GM12873 (cell line): ENCODE measurements around the gene RIPOR2.

Source experiments
- TF ChIP-seq, protein P1 (sequence below): IDR thresholded peaks from 2 replicates; pipeline ENCODE4 v1.5.1; 2012; ENCODE audit warnings: low read depth, mild to moderate bottlenecking, moderate library complexity, low read length, control low read depth; ENCODE audit not compliant: insufficient read depth; ENCODE audit errors: missing control alignments

RIPOR2 gene

GRCh38 chr6:24779416-24780016 is 156.2 kb downstream of the RIPOR2 start:
- TF ChIP-seq, protein P1, sequence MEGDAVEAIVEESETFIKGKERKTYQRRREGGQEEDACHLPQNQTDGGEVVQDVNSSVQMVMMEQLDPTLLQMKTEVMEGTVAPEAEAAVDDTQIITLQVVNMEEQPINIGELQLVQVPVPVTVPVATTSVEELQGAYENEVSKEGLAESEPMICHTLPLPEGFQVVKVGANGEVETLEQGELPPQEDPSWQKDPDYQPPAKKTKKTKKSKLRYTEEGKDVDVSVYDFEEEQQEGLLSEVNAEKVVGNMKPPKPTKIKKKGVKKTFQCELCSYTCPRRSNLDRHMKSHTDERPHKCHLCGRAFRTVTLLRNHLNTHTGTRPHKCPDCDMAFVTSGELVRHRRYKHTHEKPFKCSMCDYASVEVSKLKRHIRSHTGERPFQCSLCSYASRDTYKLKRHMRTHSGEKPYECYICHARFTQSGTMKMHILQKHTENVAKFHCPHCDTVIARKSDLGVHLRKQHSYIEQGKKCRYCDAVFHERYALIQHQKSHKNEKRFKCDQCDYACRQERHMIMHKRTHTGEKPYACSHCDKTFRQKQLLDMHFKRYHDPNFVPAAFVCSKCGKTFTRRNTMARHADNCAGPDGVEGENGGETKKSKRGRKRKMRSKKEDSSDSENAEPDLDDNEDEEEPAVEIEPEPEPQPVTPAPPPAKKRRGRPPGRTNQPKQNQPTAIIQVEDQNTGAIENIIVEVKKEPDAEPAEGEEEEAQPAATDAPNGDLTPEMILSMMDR, result no peak

- TF ChIP-seq, protein P1, result no peak
Measured at GRCh38 chr6:24778878-24779277, 156.9 kb downstream of the RIPOR2 start.

DNA sequence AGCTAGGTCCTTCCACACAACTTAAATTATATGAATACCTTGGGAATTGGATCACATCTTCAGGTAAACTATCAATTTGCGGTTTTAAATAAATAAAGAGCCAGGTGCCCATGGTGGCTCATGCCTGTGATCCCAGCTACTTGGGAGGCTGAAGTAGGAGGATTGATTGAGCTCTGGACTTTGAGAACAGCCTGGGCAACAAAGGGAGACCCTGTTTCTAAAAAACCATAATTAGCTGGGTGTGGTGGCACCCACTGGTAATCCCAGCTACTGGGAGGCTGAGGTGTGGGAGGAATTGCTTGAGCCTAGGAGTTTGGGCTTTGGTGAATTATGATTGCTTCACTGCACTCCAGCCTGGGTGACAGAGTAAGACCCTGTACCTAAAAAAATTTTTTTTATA is 157.6 kb downstream of the RIPOR2 start:
- TF ChIP-seq, protein P1, result no peak

DNA sequence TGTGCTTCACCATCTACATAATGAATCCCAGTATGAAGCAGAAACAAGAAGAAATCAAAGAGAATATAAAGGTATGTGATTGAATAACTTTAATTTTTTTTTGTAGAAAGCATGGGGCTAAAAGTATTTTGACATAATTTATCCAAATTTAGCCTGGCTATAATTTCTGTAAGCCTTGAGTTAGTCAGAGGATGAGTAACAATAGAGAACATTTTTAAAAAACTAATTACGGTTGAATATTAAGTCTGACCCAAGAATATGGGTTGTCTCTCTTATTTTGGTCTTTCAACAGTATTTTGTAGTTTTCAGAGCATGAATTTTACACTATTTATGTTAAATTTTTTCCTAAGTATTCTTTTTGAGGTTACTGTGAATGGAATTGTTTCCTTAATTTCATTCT is 158.5 kb downstream of the RIPOR2 start:
- TF ChIP-seq, protein P1, result no peak

- TF ChIP-seq, protein P1, result no peak
Measured at GRCh38 chr6:24775520-24776058, 160.2 kb downstream of the RIPOR2 start.

DNA sequence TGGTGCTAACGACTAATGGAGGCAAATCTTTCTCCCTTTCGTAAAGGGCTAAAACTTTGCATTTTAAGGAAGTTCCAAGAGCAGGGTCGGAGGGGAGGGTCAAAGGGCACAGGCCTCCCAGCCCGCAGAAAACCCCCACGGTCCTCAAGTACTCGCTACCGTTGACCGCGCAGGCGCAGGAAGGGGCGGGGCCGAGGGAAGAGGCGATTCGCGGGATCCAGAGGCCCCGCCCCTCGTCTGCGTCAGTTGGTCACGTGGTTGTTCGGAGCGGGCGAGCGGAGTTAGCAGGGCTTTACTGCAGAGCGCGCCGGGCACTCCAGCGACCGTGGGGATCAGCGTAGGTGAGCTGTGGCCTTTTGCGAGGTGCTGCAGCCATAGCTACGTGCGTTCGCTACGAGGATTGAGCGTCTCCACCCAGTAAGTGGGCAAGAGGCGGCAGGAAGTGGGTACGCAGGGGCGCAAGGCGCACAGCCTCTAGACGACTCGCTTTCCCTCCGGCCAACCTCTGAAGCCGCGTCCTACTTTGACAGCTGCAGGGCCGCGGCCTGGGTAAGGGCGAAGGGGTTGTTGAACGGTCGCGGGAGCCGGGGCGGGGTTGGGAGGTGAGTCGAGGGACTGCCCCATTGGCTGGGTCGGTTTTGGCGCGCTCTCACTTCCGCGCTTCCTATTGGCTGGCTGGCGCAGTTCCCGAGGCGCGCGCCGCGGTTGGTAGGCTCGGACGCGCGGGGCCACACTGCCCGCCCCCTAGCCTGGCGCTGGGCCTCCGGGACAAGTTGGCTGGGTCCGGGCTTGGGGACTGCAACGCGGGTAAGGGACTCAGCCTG is 160.9 kb downstream of the RIPOR2 start, which contains the start of gene GMNN:
Gene GMNN (plus strand): TSS at position 242 of the 824 bp plus-strand sequence. CDS start 2,310 bp downstream, outside the sequence.
- TF ChIP-seq, protein P1, result no peak

DNA sequence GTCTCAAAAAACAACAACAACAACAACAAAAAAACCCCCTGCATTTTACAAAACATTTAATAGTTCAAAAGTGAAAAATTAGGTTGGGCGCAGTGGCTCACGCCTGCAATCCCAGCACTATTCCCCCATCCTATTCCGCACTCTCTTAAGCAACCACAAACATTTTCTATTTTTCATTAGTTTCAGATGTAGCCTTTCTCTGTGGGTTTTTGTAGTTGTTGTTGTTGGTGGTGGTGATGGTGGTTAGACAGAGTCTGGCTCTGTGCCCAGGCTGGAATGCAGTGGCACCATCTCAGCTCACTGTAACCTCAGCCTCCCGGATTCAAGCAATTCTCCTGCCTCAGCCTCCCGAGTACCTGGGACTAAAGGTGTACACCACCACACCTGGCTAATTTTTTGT is 167.4 kb downstream of the RIPOR2 start:
- TF ChIP-seq, protein P1, result no peak
